ENCODE results near the gene DMRT3.

The DMRT3 gene

GRCh38 chr9:1002678-1003077 lies 26.2 kb downstream of the DMRT3 start:
- DNase-seq (ENCODE audit: low read depth), result no peak

GRCh38 chr9:1005043-1005667 lies 28.7 kb downstream of the DMRT3 start:
- DNase-seq (ENCODE audit: low read depth), result no peak

- DNase-seq (ENCODE audit: low read depth), result no peak
These were observed 30.9 kb downstream of the DMRT3 start for GRCh38 chr9:1007312-1007711.

GRCh38 chr9:1008216-1008615 lies 31.8 kb downstream of the DMRT3 start:
- no peak for DNase-seq (ENCODE audit: low read depth)

GRCh38 chr9:1009101-1009707 lies 32.7 kb downstream of the DMRT3 start:
- no peak for DNase-seq (ENCODE audit: low read depth)

GRCh38 chr9:1013021-1013420 lies 36.6 kb downstream of the DMRT3 start:
- DNase-seq (ENCODE audit: low read depth), result no peak

GRCh38 chr9:1014225-1014624 lies 37.8 kb downstream of the DMRT3 start:
- no peak for DNase-seq (ENCODE audit: low read depth)

GRCh38 chr9:1014640-1015039 lies 38.2 kb downstream of the DMRT3 start:
- no peak for DNase-seq (ENCODE audit: low read depth)

- DNase-seq (ENCODE audit: low read depth), result no peak
These were observed 41.7 kb downstream of the DMRT3 start for GRCh38 chr9:1018121-1018520.

GRCh38 chr9:1024112-1024511 lies 47.7 kb downstream of the DMRT3 start:
- DNase-seq (ENCODE audit: low read depth), result no peak

- no peak for DNase-seq (ENCODE audit: low read depth)
These were observed 48.7 kb downstream of the DMRT3 start for GRCh38 chr9:1025131-1025530.

- DNase-seq (ENCODE audit: low read depth), result no peak
These were observed 49.8 kb downstream of the DMRT3 start for GRCh38 chr9:1026219-1026618.

GRCh38 chr9:1028501-1029190 lies 52.2 kb downstream of the DMRT3 start:
- no peak for DNase-seq (ENCODE audit: low read depth)

- DNase-seq (ENCODE audit: low read depth), result no peak
These were observed 55.6 kb downstream of the DMRT3 start for GRCh38 chr9:1031951-1032601.

- no peak for DNase-seq (ENCODE audit: low read depth)
These were observed 57.8 kb downstream of the DMRT3 start for GRCh38 chr9:1034271-1034670.

- DNase-seq (ENCODE audit: low read depth), result no peak
These were observed 63.1 kb downstream of the DMRT3 start for GRCh38 chr9:1039589-1039988.

Measured in HS-27A (cell line).